OCI-LY1 (cell line): ENCODE measurements around the gene SYMPK.

Source experiments
- CTCF ChIP-seq: fragments of 200-600 bp; sonication (generic), shearing (Covaris generic); IDR thresholded peaks from 2 replicates; pipeline ENCODE4 v1.5.1; 2017; ENCODE audit warnings: mild to moderate bottlenecking, antibody characterized with exemption, low read length, moderate library complexity, mixed read lengths
- EZH2 ChIP-seq: fragments of 200-600 bp; sonication (generic), shearing (Covaris generic); IDR thresholded peaks from 2 replicates; pipeline ENCODE4 v1.8.0; 2017; ENCODE audit warnings: borderline replicate concordance, mixed run types, mild to moderate bottlenecking, antibody characterized with exemption, low read length, moderate library complexity, mixed read lengths

GRCh38 chr19:45769821-45770191, 93.1 kb downstream of the SYMPK start:
- TF ChIP-seq CTCF (no peak), EZH2 (no peak)
